ENCODE data around the gene SERINC4.
A peak's percentile ranks its signal among the peaks of the same experiment; 100 is the strongest.
"Not testable (repeated sequence)": the region's sequence is repeated elsewhere in the genome, so short reads cannot be mapped to it uniquely, and the experiment has no call there.

SERINC4 gene

DNA sequence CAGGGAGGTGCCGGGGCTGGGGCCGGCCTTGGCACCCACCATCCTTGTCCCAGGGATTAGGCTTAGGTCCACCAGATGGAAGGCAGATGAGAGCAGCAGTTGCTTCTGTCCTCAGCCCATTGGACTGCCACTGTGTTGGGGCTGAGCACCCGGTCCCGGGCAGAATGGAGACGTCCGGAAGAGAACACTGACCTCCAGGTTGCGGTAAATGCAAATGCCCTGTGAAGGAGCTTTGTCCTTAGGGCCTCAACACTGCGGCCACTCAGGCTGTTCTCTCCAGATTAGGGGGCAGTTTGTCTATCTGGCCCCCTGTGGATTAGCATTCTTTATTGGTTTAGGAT lies at the start of gene SERINC4:
SERINC4 (minus strand) TSS at position 276 of the 341 bp plus-strand sequence; CDS start at position 42, 234 bp downstream.
- no peak for DNase-seq (ENCODE audit: low read depth in 3 of 3)

GRCh38 chr15:43845421-43845820 lies 45.4 kb upstream of the SERINC4 start:
- no peak for DNase-seq (ENCODE audit: low read depth in 3 of 3)

- DNase-seq (ENCODE audit: low read depth in 3 of 3) = not testable (repeated sequence)
Measured at GRCh38 chr15:43832485-43832884, 32.5 kb upstream of the SERINC4 start.

GRCh38 chr15:43831519-43832052 lies 31.6 kb upstream of the SERINC4 start:
- DNase-seq (ENCODE audit: low read depth in 3 of 3) = not testable (repeated sequence)

GRCh38 chr15:43830691-43831275 lies 30.8 kb upstream of the SERINC4 start:
- not testable (repeated sequence) for DNase-seq (ENCODE audit: low read depth in 3 of 3)

- DNase-seq (ENCODE audit: low read depth in 3 of 3) = not testable (repeated sequence)
Measured at GRCh38 chr15:43829951-43830540, 30.0 kb upstream of the SERINC4 start.

DNA sequence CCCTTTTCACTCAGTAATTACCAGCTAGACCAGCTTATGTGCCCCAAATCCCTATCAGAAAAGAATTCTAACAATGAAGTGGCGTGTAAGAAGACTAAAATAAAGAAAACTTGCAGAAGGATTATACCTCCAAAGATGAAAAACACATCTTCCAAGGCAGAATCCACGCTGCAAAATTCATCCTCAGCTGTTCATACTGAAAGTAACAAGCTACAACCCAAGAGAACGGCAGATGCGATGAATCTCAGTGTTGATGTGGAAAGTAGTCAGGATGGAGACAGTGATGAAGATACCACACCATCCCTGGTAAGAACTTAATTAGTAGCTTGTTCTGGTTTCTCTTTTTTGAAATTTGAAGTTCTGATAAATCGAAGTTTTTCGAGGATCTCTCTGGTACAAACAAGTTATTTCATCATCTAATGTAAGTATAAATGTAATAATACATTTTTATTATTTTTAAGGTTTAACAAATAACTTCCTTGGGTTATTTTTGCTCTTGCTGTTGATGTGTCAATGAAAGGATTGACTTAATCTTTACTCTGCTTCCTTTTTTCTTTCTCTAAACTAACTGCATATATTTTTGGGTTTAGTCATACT lies 28.1 kb upstream of the SERINC4 start:
- no peak for DNase-seq (ENCODE audit: low read depth in 3 of 3)

- peak; percentile 33 to 59 (median 39) for DNase-seq (ENCODE audit: low read depth in 3 of 3)
Measured at GRCh38 chr15:43826508-43827341, 26.7 kb upstream of the SERINC4 start, which contains the start of gene WDR76. Gene WDR76, plus strand, starts transcription at chr15:43827002. Its CDS starts 31 bp downstream, at chr15:43827033.

DNA sequence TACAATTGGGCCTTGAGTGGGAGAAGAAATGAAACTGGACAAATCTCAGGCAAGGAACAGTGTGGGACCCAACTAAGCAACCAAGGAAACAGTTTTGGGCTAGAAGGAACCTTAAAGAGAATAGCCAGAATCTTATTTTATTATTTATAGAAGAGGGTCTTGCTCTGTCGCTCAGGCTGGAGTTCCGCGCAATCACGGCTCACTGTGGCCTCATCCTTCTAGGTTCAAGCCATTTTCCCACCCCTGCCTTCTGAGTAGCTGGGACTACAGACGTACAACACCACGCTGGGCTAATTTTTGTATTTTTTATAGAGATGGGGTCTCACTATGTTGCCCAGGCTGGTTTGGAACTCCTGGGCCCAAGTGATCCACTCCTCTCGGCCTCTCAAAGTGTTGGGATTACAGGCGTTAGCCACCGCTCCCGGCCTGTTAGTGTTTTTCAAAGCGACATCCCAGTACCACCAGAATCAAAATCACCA lies 26.0 kb upstream of the SERINC4 start:
- DNase-seq (ENCODE audit: low read depth in 3 of 3) = no peak

GRCh38 chr15:43825305-43825704 lies 25.3 kb upstream of the SERINC4 start:
- not testable (repeated sequence) for DNase-seq (ENCODE audit: low read depth in 3 of 3)

- DNase-seq (ENCODE audit: low read depth in 3 of 3) = peak; percentile 73 to 86 (median 82)
Measured at GRCh38 chr15:43824302-43825246, 24.6 kb upstream of the SERINC4 start, which contains the start of gene MFAP1. Gene MFAP1, minus strand, starts transcription at chr15:43824690. Its CDS starts 121 bp downstream, at chr15:43824569.

- no peak for DNase-seq (ENCODE audit: low read depth in 3 of 3)
Measured at GRCh38 chr15:43821505-43821904, 21.5 kb upstream of the SERINC4 start.

DNA sequence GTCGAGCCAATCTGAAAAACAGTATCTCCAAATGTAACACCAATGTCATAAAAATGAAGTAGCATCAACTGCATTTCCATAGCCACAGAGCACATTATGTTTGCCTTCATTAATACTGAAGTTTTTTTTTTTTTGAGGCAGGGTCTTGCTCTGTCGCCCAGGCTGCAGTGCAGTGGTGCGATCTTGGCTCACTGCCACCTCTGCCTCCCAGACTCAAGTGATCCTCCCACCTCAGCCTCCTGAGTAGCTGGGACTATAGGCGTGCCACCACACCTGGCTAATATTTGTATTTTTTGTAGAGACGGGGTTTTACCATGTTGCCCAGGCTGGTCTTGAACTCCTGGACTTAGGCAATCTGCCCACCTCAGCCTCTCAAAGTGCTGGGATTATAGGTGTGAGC lies 15.0 kb upstream of the SERINC4 start:
- not testable (repeated sequence) for DNase-seq (ENCODE audit: low read depth in 3 of 3)

DNA sequence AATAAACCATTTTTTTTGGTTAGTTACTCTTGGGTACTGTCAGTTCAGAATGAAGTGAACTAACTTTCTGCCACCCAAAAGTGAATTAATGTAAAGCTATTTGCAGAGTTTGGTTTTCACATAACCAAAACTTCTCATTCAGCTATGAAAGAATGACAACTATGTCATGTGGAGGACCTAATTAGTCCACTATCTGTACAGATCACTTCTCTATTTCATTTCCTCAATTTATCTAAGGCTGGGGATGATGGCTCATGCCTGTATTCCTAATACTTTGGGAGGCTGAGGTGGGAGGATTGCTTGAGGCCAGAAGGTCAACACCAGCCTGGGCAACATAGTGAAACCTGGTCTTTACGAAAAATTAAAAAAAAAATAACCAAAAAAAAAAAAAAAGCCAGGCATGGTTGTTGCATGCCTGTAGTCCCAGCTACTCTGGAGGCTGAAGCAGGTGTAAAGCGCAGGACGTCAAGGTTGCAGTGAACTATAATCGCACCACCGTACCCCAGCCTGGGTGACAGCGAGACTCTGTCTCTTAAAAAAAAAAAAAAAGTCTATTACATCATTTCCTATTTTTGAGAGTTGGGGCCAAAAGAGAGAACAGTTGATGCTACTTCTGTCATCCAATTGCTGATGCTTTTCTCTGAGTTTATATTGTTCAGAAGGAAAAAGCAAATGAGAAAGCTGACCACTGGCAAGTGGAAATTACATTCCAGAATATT lies 9.1 kb upstream of the SERINC4 start:
- no peak for DNase-seq (ENCODE audit: low read depth in 3 of 3)

DNA sequence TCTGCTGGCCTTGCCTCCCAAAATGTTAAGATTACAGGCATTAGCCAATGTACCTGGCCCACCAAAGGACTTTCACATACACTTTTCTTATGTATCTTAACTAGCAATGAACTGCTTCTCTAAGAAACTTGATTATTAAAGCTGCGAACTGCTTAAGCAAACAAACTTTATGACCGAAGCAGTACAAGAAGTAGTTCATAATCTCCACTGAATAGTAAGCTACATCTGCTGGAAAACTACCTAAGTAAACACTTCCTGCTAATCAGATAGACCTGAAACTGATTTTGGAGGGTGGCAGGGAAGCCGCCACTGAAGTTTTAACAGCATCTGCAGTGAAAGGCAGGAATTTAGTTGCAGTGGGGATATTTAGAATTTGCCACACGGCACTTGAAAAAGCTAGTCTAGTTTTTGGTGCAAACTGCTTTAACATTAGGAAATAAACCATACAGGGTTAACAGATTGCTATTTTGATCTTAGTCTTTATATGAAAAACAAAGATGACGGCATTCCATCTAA lies 8.5 kb upstream of the SERINC4 start:
- DNase-seq (ENCODE audit: low read depth in 3 of 3) = no peak

DNA sequence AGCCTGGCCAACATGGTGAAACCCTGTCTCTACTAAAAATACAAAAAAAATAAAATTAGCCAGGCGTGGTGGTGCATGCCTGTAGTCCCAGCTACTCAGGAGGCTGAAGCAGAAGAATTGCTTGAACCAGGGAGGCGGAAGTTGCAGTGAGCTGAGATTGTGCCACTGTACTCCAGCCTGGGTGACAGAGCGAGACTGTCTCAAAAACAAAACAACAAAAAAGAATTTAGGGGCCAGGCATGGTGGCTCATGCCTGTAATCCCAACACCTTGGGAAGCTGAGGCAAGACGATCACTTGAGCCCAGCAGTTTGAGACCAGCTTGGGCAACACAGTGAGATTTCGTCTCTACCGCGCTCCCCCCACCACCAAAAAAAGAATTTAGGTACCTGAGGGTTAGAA lies 2.7 kb upstream of the SERINC4 start:
- not testable (repeated sequence) for DNase-seq (ENCODE audit: low read depth in 3 of 3)

DNA sequence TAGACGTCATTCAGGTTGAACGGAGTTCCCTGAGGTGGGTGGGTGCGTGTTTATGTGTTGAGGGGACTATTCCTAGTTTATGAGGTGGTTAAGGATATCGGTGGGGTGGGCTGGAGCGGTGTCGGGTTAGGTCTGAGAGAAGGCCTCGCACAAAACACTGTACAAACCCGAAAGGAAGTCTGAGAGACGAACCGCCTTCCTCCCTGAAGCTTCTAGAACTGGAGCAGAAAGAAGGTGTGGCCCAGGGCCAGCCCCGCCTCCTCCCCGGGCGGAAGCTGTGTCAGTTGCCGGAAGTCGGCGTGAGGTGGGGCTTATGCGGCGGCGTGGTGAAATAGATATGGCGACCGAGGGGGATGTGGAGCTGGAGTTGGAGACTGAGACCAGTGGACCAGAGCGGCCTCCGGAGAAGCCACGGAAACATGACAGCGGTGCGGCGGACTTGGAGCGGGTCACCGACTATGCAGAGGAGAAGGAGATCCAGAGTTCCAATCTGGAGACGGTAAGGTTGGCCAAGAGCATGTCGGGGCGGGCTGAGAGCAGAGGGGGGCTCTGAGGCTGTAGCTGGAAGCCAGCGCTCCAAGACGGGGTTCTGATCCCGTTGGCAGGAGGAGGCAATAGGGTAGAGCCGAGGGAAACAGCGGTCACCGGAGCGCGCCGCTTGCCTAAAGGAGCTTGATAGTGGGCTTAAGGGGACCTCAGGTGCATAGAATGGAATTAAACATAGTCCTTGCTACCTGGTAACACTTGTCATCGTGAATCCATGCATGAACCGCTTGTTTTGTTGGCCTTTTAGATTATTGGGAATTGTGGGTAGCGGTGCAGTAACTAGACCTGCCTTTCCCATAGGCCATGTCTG lies 494 bp upstream of the SERINC4 start, which contains the start of gene HYPK:
HYPK (plus strand) TSS at position 314 of the 856 bp plus-strand sequence; CDS start at position 338, 24 bp downstream.
- DNase-seq (ENCODE audit: low read depth in 3 of 3) = peak; percentile 85 to 89 (median 88)

GRCh38 chr15:43799209-43799944 lies 643 bp downstream of the SERINC4 start:
- DNase-seq (ENCODE audit: low read depth in 3 of 3) = no peak

Measured in stimulated activated CD4-positive, alpha-beta T cell treated with anti-CD3 and anti-CD28 coated beads, TNF-alpha, amount 100 ng/mL, for 4 hours (primary cell).